ENCODE measurements around the gene WDR90. TPM values are rescaled to one million over a fixed set of nuclear protein-coding genes. Genes with fewer than 3 reads are reported as not detected.

Gene WDR90
- total and polyA plus RNA-seq, 2 of the 13 experiments (the other 11 are each of a cell fraction or from before 2014, with no cell fraction given): 14.9 to 28.9 TPM

GRCh38 chr16:685967-686366 is 36.8 kb downstream of the WDR90 start:
- 71% methylated on average over 8 of the region's 10 CpGs for WGBS (ENCODE audit: low lambda C conversion rate)
- H3K9me3 ChIP-seq (ENCODE audit: low read length): no peaks in the 10 kb centered on the region
- POLR2A ChIA-PET: interaction anchor here (1.2 kb wide), 1 partner anchor 34 kb away, joined by 3 read pairs; the partner anchor contains the start of gene ANTKMT
- H3K79me2 ChIP-seq (ENCODE audit: insufficient read depth, low read length): peaks cover 15% of the 10 kb centered on the region
- intact Hi-C loops (cut with micrococcal nuclease; ENCODE audit: unreplicated experiment): no loop called here
- CTCF ChIA-PET (ENCODE audit: low intra/inter-chr PET ratio, low total read pairs): interaction anchor here (1.1 to 1.5 kb wide), 2 partner anchors 18 to 75 kb away, joined by 3 to 4 read pairs; partner anchors contain the start of gene RHOT2
- 0 out of 2 replicates have a peak, but pooled peaks cover 3% of the 10 kb centered on the region for H4K20me1 ChIP-seq (ENCODE audit: insufficient read depth, low read length)
- in situ Hi-C loops (cut with HindIII; ENCODE audit: extremely low pct_ligation_motif_present, low pct_unique_long_range_greater_than_20kb): no loop called here
- H3K27me3 ChIP-seq (ENCODE audit: control insufficient read depth in 1 of 2, insufficient read depth in 2 of 2, low read length in 2 of 2): no peaks in the 10 kb centered on the region; a peak in 1 of 5 replicates
- ATAC-seq: peak; percentile 63
- no TSS peak for BruUV-seq (replicated peaks)
- peaks cover 11 to 20% of the 10 kb centered on the region in 2 experiments; a peak in 4 of 5 replicates for H3K36me3 ChIP-seq (replicated peaks in 1 of 2; ENCODE audit: control insufficient read depth in 1 of 2, insufficient read depth in 2 of 2, low read length in 2 of 2)
- FAIRE-seq: no peak
- no peak overlapping the region for H3K4me3 ChIP-seq (replicated peaks in 1 of 3; ENCODE audit: insufficient read depth in 1 of 3, low read depth in 2 of 3, low read length in 3 of 3)
- no peak overlapping the region for H3K27ac ChIP-seq (ENCODE audit: extremely low read length, insufficient read depth, low read length)
- no peak overlapping the region for H3K4me2 ChIP-seq (ENCODE audit: low read depth, low read length)
- peaks cover 31% of the 10 kb centered on the region for H3K4me1 ChIP-seq (ENCODE audit: insufficient read depth, low read length)
- H3K9ac ChIP-seq (ENCODE audit: insufficient read depth, low read depth, low read length): no peak overlapping the region
- peak; percentile 41 for DNase-seq (ENCODE audit: low spot score)
- no peak overlapping the region for H2AFZ ChIP-seq (ENCODE audit: low read length)
- TF ChIP-seq ARNT2 (CRISPR knock-in tag; IDR thresholded peaks at IDR 0.05; ENCODE audit: low read depth) (no peak), ZNF432 (CRISPR knock-in tag; IDR thresholded peaks at IDR 0.05; ENCODE audit: borderline replicate concordance) (no peak), ZNF788 (CRISPR knock-in tag; IDR thresholded peaks at IDR 0.05; ENCODE audit: borderline replicate concordance) (peak; percentile 20; the same call in 1 of the 2 replicates), YEATS4 (CRISPR knock-in tag; IDR thresholded peaks at IDR 0.05; ENCODE audit: borderline replicate concordance) (no peak), HOXA5 (CRISPR knock-in tag; IDR thresholded peaks at IDR 0.05) (no peak), TSC22D2 (CRISPR knock-in tag; IDR thresholded peaks at IDR 0.05; ENCODE audit: borderline replicate concordance) (no peak), TFAP4 (IDR thresholded peaks at IDR 0.05; ENCODE audit: borderline replicate concordance, low read depth) (no peak), ZFY (CRISPR knock-in tag; IDR thresholded peaks at IDR 0.05) (no peak), NR2F2 (IDR thresholded peaks at IDR 0.05; ENCODE audit: borderline replicate concordance, low read depth) (no peak), XRCC5 (optimal IDR thresholded peaks at IDR 0.05; ENCODE audit: low read length) (peak; percentile 63), GMEB2 (CRISPR knock-in tag; IDR thresholded peaks at IDR 0.05; ENCODE audit: low read depth) (no peak), STAG1 (CRISPR knock-in tag; IDR thresholded peaks at IDR 0.05) (peak; percentile 47), GABPB1 (CRISPR knock-in tag; IDR thresholded peaks at IDR 0.05) (0 out of 2 replicates have a peak, but pooled peaks have one; percentile 21), HOXA3 (CRISPR knock-in tag; IDR thresholded peaks at IDR 0.05) (0 out of 2 replicates have a peak, but pooled peaks have one; percentile 13), ZNF883 (CRISPR knock-in tag; IDR thresholded peaks at IDR 0.05; ENCODE audit: not compliant biosample characterization) (no peak), NFATC3 (CRISPR knock-in tag; IDR thresholded peaks at IDR 0.05) (no peak)
- TF ChIP-seq, protein P1, sequence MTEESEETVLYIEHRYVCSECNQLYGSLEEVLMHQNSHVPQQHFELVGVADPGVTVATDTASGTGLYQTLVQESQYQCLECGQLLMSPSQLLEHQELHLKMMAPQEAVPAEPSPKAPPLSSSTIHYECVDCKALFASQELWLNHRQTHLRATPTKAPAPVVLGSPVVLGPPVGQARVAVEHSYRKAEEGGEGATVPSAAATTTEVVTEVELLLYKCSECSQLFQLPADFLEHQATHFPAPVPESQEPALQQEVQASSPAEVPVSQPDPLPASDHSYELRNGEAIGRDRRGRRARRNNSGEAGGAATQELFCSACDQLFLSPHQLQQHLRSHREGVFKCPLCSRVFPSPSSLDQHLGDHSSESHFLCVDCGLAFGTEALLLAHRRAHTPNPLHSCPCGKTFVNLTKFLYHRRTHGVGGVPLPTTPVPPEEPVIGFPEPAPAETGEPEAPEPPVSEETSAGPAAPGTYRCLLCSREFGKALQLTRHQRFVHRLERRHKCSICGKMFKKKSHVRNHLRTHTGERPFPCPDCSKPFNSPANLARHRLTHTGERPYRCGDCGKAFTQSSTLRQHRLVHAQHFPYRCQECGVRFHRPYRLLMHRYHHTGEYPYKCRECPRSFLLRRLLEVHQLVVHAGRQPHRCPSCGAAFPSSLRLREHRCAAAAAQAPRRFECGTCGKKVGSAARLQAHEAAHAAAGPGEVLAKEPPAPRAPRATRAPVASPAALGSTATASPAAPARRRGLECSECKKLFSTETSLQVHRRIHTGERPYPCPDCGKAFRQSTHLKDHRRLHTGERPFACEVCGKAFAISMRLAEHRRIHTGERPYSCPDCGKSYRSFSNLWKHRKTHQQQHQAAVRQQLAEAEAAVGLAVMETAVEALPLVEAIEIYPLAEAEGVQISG (CRISPR knock-in tag; IDR thresholded peaks at IDR 0.05): peak; percentile 82
- TF ChIP-seq, protein P2, sequence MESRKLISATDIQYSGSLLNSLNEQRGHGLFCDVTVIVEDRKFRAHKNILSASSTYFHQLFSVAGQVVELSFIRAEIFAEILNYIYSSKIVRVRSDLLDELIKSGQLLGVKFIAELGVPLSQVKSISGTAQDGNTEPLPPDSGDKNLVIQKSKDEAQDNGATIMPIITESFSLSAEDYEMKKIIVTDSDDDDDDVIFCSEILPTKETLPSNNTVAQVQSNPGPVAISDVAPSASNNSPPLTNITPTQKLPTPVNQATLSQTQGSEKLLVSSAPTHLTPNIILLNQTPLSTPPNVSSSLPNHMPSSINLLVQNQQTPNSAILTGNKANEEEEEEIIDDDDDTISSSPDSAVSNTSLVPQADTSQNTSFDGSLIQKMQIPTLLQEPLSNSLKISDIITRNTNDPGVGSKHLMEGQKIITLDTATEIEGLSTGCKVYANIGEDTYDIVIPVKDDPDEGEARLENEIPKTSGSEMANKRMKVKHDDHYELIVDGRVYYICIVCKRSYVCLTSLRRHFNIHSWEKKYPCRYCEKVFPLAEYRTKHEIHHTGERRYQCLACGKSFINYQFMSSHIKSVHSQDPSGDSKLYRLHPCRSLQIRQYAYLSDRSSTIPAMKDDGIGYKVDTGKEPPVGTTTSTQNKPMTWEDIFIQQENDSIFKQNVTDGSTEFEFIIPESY (CRISPR knock-in tag; IDR thresholded peaks at IDR 0.05): peak; percentile 46; the same call in 1 of the 2 replicates
